ENCODE measurements around the gene KANSL1L.
A peak's percentile ranks its signal among the peaks of the same experiment; 100 is the strongest.

The KANSL1L gene

DNA sequence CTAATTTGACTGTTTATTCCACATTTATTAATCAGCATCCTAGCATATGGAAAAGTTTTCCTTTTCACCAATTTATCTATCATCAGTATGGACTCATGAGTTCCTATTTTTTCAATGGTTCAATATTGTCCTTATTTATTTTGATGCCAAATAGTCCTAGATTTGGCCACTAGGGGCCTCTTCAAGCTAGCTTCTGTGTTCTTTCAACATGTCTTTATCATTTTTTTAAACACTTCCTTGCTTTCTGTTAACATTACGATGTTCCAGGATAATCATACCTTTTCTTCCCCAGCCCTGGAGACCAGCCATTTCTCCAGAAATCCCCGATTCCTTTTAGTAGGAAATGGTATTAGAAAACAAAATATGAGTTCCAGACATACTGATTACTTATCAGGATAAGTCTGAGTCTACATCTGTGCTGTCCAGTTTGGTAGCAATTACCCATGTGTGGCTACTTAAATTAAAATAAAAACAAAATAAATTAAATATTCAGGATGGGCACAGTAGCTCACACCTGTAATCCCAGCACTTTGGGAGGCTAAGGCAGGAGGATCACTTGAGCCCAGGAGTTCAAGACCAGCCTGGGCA, 98.2 kb downstream of the KANSL1L start:
- no peak for DNase-seq (ENCODE audit: low spot score)

DNA sequence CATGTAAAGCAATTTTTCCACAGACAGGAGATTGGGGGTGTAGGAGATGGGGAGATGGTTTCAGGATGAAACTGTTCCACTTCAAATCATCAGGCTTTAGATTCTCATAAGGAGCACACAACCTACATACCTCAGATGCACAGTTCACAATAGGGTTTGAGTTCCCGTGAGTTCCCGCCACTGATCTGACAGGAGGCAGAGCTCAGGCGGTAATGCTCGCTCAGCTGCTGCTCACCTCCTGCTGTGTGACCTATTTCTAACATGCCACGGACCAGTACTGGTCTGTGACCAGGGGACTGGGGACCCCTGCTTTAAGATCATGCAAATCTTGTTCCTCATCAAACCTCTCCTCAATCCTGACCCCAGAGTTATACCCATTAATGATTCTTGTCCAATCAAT, 98.7 kb downstream of the KANSL1L start:
- DNase-seq (ENCODE audit: low spot score): no peak

DNA sequence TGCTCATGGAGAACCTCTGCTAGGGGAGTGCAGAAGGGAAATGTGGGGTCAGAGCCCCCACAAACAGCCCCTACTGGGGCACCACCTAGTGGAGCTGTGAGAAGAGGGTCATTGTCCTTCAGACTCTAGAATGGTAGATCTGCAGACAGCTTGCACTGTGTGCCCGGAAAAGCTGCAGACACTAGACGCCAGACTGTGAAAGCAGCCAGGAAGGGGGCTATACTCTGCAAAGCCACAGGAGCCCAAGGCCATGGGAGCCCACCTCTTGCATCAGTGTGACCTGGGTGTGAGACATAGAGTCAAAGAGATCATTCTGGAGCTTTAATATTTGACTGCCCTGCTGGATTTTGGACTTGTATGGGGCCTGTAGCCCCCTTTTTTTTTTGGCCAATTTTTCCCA, 107.9 kb downstream of the KANSL1L start:
- DNase-seq (ENCODE audit: low spot score): no peak

DNA sequence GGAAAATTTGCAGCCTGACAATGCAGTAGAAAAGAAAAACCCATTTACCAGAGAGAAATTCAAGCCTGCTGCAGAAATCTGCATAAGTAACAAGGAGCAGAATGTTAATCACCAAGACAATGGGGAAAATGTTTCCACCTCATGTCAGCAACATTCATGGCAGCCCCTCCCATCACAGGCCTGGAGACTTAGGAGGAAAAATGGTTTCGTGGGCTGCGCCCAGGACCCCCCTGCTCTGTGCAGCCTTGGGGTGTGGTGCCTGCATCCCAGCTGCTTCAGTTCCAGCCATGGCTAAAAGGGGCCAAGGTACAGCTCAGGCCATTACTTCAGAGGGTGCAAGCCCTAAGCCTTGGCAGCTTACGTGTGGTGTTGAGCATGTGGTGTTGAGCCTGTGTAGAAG, 115.4 kb downstream of the KANSL1L start:
- DNase-seq (ENCODE audit: low spot score): no peak

DNA sequence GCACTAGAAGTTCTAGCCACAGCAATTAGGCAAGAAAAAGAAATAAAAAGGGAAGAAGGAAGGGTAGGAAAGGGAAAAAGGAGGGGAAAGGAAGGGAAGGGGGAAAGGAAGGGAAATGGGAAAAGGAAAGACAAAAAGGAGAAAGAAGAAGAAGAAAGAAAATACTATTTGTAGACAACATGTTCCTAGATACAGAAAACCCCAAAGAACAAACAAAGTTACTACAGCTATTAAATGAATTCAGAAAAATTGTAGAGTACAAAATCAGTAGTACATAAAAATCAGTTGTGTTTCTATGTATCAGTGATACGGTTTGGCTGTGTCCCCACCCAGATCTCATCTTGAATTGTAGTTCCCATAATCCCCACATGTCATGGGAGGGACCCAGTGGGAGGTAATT, 116.5 kb downstream of the KANSL1L start:
- DNase-seq (ENCODE audit: low spot score): no peak

DNA sequence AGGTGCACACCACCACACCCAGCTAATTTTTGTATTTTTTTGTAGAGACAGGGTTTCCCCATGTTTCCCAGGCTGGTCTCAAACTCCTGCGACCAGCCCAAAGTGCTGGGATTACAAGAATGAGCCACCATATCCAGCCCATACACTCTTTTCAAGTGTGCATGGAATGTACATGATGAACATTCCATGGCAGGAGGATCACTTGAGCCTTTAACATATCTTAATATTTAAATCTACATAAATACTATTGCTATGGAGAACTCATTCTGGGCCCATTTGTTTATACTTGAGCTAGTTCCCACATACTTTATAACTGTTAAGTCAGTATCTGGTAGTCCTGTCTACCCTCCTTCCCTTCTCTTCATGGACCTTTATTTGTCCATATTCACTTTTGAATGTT, 120.3 kb downstream of the KANSL1L start:
- no peak for DNase-seq (ENCODE audit: low spot score)

DNA sequence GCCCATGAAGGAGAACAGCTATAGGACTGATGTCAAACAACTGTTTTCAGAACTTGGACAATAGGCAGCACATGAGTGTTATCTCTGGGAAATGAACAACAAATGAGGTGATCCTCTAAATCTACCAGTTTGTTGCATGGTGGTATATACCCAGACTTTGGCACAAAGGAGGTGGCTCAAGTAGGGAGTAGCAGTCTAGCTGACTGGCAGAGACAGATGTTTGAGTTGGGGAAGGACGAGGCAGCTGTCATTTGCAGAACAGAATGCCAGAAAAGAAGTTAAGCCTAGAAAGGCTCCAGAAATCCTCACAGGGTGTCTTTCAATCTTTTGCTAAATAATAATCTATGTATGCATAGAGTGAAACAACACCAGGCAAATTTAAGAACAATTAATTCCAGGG, 121.4 kb downstream of the KANSL1L start:
- DNase-seq (ENCODE audit: low spot score): no peak

DNA sequence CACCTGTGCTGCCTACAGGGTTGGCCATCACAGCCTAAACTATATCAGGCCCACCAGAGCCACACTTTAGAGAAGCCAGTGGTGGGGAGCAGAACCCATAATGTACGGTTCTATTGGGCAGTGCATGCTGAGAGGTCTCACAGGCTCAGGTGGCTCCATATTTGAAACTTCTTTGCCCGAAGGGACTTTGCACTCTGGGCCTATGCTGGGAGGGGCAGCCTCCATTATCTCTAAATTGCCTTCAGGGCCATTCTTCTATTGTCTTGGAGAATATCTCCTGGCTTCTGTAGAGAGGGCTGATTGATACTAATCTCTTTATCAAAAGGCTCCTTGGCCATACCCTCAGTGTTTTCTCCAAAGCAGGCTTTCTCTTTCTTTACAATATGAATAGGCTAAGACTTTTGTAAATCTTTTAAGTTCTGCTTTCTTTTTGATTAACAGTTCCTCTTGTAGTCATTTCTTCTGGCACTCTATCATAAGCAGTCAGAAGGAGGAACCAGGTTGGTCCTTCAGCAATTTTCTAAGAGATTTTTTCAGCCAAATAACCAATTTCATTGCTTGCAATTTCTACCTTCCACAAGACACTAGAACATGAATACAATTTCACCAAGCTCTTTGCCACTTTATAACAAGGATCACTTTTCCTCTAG, 124.2 kb downstream of the KANSL1L start:
- DNase-seq (ENCODE audit: low spot score): no peak

DNA sequence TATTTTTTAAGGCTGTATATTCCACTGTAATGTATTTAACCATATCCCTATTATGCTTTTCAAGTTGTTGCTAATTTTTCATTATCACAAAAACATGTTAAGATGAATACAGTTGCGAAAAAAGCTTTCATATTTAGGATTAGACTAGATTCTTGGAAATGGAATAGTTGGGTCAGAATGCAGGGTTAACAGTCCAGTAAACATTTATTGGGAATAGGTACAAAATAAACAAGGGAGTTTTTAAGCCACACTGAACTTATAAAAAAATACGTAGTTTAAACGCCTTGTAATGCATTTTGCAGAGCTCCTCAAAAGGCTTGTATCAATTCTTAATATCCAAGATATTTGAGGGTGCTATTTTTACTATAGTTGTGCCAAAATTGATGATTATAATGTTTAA, 133.1 kb downstream of the KANSL1L start:
- DNase-seq (ENCODE audit: low spot score): no peak

DNA sequence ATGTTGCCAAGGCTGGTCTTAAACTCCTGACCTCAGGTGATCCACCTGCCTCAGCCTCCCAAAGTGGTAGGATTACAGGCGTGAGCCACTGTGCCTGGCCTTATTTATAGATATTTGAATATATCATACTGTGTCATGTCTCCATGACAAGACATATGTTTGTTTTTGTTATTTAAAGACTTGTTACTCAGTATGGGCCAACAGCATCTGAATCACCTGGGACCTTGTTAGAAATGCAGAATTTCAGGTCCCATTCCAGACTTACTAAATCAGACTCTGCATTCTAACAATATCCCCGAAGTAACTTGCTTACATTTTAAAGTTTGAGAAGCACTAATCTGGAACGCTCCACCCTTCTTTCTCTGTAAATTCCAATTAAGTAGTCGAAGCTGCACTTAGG, 135.5 kb downstream of the KANSL1L start:
- no peak for DNase-seq (ENCODE audit: low spot score)

DNA sequence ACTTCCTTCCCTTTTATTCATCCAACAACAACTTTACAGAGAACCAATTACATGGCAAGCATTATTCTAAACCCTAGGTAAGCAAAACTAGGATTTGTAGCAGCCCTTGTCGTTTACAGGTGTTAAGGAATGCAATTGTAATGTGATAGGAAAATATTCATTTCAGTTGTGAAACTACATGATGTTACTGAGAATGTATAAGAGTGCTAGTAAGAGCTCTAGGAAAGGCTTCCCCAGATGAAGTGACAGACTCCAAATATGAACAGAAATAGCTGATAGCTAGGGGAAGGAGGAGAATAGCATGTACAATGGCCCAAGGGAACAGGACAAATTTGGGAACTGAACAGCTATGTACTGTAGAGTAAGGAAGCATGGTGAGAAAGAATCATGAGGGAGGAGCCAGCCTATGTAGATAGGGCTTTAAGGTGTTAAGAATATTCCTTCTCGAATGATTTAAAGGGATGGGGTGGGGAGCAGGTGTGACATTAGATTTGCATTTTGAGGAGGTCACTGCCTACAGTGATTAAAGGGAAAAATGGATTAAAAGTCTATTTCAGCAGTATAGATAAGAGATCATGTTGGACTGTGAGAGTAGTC, 137.0 kb downstream of the KANSL1L start:
- no peak for DNase-seq (ENCODE audit: low spot score)

DNA sequence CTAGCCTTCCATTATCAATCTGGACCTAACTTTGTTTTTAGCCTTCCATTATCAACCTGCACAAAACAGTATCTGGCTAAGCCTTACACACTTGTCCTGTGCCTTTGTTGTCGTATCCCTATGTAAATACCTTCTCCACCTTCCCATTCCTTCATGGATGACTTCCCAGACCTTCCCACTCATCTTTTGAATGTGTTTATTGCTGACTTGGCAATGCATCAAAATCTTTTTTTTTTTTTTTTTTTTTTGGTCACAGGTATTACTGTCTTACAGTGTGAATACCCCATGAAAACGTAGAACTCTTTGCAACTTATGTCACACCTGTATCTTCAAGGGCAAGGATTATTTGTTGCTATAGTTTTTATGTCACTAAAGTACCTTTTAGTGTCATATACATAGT, 143.0 kb downstream of the KANSL1L start:
- no peak for DNase-seq (ENCODE audit: low spot score)

DNA sequence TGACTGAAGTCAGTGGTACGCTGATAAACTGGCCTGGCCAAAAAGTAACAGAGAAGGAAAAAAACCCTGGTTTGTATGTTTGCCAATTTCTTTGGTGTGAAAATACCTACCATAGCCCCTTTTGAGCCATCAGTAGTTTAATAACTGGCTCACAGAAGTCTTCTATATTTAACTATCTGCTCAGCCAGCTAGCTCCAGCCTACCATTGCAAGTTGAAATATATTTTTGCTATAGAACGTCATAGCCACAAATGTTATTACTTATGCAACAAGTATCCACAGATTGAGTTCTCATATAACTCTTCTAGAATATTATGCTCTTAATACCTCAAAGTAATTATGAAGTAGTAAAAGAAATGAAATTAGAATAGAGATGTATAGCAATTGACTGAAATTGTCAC, 143.6 kb downstream of the KANSL1L start:
- no peak for DNase-seq (ENCODE audit: low spot score)

DNA sequence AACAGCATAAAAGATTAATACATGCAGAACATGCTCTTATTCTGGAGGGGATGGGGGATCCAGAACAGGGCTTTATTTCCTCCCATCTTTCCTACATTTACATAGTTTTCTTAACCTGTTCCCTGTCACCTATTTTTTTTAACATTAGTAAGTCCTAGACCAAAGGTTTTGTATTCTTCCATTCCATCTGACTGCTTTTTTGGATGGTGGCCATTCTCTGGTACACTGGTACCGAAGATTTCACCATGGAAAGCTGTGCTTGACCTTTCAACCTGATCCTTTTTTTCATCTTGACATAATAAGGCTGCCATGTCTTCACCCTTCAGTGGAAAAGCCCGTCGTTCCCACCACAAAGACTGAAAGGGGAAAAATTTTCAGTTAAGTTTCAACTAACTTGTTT, 148.4 kb downstream of the KANSL1L start:
- DNase-seq (ENCODE audit: low spot score): no peak

DNA sequence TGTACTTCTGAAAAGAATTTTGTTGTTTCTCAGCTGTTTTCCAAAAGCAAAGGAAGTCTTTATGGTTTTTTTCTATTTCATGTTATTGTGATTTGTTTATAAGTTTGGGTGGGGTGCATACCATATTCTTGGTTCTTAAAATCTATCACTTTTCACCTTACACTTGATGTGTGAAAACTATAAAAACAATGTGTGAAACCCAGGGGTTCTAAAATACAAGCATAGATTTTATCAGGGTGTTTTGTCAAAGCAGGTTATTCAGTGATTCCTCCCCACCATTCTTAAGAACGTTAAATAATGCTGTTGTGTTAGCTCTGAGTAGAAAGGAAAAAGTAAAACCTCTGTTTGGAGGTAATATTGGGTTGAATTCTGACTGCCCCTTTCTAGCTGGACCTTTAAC, 151.1 kb downstream of the KANSL1L start:
- DNase-seq (ENCODE audit: low spot score): no peak

DNA sequence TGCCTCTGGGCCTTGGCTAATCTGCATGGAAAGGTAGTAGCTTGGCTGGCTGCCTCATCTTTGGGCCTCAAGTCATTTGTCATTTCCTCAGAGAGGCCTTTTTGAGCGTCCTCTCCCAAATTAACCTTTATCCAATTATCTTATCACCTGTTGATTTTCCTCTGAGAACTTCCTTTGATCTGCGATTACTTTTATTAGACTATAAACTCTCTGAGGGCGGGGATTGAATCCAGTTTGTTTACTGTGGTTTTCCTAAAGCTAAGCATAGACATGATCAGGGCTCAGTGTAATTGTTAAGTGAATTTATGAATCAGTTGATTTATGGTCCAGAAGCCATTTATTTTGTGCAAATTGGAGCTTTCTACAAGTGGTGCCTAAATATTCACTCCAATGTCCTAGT, 161.3 kb downstream of the KANSL1L start:
- DNase-seq (ENCODE audit: low spot score): no peak

DNA sequence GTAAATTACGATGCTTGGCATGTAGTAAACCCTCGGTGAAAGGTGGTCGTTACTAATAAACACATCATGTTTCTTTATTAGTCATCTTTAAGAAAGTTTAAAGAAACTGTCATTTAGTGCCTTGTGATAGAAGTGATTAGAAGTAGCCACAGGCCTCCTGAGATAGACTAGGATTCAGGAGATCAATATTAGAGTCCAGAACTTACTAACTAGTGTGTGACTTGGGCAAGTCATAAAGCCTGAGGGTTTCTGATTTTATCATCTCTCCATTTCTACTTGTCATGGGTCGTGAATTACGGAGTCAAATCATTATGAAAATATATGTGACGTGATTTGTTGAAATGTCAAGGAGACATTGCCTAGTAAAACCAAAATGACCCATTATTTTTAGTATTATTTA, 162.1 kb downstream of the KANSL1L start:
- DNase-seq (ENCODE audit: low spot score): no peak

DNA sequence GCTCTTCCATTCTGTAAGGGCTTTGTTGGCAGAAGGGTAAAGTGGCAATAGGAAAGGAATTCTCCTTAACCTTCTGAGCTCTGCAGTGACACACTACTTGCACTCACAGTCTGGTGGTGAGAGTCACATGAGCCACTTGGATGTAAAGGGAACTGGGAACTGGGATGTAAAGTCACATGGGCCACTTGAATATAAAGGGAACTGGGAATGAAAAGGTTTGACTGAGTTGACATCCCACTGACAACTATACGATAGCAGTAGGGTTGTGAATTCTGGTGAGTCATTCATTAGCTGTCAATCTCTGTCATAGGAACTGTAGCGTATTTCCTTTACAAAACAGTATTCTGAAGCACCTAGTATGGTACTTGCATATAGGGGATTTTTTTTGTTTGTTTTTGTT, 163.3 kb downstream of the KANSL1L start:
- no peak for DNase-seq (ENCODE audit: low spot score)

DNA sequence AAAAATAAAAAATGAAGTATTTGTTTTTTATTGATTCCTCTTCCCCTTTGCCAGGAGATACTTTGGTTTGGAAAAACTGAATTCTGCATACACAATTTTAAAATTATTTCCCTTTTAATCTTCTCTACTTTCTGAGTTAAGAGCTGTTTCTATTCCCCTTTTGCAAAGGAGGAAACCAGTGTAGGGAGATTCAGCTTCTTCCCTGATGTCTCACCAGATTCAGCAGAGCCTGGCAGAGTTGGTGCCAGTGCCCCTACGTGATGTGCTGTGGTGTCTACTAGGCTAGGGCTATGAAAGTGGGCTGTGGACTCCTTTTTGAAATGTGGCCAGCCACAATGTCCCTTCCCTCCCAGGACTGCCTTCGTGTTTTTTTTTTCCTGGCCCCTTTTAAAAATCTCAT, 166.3 kb downstream of the KANSL1L start:
- DNase-seq (ENCODE audit: low spot score): no peak

DNA sequence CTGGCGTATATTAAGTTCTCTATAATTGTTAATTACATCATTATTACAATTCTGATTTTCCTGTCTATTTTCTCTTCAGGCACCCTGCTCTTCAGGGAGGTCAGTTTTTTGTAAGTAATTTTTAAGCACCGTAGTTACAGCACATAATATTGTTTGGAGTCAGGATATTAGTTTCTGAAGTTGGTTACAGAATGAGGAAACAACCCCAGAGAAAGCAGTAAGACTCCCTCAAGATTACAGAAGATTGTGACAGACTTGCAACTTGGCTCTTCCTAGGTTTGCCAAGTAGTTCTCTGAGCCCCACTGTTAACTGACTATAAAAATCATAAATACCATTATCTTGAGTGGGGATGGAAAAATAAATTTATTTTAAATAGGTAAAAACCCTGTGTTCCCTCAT, 167.8 kb downstream of the KANSL1L start:
- no peak for DNase-seq (ENCODE audit: low spot score)

DNA sequence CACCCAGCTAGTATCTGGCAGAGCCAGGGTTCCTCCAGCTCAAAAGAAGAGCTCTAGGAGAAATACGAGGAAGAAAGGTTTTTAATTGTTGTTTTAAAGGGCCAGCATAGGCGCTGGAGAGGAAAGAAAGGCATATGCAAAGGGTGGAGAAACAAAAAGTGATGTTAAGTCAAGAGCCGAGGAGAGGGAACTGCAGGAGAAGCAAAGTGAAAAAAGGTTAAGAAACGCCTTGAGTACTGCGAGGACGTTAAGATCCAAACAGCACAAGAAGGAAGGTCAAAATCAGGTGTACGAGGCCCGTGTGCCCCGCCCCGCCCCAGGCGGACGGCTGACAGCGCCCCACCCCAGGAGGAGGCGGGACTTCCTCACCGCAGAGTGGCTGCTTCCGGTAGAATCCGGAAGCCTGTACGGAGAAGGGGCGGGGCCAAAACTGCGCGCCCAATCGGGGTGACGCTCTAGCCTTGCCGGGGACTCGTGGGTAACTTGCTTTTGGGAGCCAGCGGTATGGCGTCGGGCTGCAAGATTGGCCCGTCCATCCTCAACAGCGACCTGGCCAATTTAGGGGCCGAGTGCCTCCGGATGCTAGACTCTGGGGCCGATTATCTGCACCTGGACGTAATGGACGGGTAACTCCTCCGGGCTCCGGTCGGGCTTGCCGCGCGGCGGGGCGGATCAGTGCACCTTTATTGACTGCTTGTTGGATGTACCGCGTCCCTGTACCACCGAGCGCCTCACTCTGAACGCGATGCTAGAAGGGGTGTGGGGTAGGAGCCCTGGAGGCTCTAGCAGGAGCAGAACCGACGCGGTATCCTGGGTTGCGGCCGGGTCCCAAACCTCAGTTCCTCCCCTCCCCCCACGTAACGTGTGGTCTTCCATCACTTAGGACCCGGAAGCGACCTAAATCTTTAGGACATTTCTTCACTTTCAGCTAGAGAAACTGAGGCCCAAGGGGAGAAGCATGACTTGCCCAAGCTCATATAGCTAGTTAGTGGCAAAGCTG, 168.8 kb downstream of the KANSL1L start, which contains the start of gene RPE:
RPE (plus strand) TSS at position 481 of the 1,000 bp plus-strand sequence; CDS start at position 505, 24 bp downstream.
- DNase-seq (ENCODE audit: low spot score): peak; percentile 96

DNA sequence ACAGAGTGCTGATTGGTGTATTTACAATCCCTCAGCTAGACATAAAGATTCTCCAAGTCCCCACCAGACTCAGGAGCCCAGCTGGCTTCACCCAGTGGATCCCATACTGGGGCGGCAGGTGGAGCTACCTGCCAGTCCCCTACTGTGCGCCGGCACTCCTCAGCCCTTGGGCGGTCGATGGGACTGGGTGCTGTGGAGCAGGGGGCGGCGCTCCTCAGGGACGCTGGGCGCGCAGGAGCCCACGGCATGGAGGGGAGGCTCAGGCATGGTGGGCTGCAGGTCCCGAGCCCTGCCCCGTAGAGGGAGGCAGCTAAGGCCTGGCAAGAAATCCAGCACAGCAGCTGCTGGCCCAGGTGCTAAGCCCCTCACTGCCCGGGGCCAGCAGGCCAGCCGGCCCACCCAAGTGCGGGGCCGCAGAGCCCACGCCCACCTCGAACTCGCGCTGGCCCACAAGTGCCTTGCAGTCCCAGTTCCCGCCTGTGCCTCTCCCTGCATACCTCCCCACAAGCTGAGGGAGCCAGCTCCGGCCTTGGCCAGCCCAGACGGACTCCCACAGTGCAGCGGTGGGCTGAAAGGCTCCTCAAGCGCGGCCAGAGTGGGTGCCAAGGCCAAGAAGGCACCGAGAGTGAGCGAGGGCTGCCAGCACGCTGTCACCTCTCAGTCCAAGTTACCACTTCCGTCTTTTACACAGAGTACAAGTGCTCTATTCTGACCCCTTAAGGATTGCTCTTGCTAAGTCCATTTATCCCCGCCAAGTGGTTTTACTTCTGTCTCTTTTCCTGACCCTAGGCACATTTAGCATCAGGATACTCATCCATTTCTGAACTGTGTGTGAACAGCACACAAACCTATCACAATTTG, 170.5 kb downstream of the KANSL1L start:
- no peak for DNase-seq (ENCODE audit: low spot score)
